Epidermal melanocyte (primary cell): ENCODE measurements around the gene NMT1.

ENCODE experiments used
- DNase-seq: peaks from one replicate; pipeline ENCODE4 v3.0.0; 2011; ENCODE audit warnings: low spot score; ENCODE audit not compliant: insufficient read length

Gene NMT1

DNA sequence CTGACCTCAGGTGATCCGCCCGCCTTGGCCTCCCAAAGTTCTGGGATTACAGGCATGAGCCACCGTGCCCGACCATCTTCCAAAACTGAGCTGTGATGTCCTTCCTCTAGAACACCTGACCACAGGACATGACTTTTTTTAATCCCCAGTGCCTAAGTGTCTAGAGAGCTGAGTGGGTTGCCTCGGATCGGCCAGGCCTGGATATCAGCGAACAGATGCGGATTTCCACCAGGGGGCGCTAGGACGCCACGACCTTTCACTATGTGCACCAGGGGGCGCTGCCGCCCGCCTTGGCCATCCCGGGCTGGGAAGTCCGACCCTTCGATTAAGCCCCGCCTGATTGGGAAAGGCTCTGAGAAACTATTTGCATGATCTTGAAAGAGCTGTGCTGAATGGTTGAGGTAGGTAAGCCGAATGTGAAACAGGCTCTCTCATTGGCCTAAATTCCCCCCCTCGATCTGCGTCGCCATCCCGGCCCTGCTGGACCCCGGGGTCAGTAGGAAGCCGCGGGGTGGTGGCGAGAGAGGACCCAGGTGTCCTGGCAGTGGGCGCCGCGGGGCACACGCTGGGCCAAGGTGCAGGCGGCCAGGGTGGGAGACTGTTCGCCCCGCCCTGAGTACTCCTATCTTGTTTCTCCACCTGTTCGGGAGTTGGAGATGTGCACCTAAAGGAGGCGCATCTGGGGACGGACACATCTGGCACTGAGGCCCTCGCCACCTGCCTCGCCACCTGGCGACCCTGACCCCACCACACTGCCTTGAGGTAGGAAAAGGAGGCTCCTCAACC is 74.3 kb downstream of the NMT1 start, which contains the start of gene ACBD4:
TSS of gene ACBD4 (plus strand) at position 496 of the 786 bp plus-strand sequence. CDS start 458 bp downstream, outside the sequence.
- peak; percentile 100 for DNase-seq

DNA sequence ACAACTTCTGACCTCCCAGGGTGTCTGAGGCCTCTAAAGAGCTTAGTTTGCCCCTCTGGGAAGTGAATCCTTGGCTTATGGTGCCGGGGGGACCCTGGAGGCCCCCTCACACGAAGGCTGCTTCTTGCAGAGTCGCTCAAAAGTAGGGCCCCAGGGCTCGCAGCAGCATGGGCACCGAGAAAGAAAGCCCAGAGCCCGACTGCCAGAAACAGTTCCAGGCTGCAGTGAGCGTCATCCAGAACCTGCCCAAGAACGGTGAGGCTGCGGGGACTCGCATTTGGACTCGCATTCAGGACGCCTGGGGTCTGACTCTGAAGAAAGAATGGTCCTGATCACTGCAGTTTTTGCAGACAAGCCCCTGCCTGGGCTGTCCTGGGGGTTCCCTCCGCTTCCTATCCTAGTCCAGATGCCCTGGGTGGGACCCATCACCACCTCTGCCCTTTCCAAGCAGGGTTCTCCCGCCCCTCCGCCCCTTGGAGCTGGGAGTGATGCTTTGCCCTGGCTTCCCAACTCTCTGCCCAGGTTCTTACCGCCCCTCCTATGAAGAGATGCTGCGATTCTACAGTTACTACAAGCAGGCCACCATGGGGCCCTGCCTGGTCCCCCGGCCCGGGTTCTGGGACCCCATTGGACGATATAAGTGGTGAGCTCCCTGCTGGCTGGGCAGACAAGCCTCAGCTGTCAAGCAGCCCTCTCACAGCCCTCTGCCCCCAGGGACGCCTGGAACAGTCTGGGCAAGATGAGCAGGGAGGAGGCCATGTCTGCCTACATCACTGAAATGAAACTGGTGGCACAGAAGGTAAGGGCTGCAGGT is 75.1 kb downstream of the NMT1 start:
- DNase-seq, result no peak

DNA sequence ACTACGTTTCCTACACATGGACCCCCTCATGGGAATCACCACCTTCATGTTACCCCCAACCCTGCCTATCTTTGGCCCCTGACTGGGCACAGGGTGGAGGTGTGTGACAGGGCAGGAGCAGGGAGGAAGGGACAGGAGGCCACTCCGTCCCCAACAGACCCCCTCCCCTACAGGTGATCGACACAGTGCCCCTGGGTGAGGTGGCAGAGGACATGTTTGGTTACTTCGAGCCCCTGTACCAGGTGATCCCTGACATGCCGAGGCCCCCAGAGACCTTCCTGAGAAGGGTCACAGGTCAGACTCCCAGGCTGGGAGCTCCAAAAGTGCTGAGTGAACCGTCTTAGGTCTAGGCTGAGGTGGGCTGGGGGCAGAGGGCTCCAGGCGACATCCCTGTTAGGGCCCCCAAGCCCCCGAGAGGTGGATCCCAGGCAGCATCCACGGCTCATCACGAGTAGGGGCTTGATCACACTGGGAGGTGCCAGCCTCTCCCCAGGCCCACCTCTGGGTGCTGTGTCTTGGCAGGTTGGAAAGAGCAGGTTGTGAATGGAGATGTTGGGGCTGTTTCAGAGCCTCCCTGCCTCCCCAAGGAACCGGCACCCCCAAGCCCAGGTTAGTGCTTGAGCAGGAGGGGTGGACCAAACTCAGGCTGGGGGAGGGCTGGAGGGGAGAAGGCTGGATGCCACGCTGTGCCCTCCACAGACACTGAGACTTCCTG is 75.9 kb downstream of the NMT1 start:
- DNase-seq, result no peak

GRCh38 chr17:45137561-45138305 is 76.6 kb downstream of the NMT1 start:
- no peak for DNase-seq

- no peak for DNase-seq
Measured at GRCh38 chr17:45138911-45139532, 77.9 kb downstream of the NMT1 start.

GRCh38 chr17:45139533-45139920 is 78.4 kb downstream of the NMT1 start:
- DNase-seq, result no peak

- DNase-seq, result no peak
Measured at GRCh38 chr17:45143094-45143670, 82.1 kb downstream of the NMT1 start.

DNA sequence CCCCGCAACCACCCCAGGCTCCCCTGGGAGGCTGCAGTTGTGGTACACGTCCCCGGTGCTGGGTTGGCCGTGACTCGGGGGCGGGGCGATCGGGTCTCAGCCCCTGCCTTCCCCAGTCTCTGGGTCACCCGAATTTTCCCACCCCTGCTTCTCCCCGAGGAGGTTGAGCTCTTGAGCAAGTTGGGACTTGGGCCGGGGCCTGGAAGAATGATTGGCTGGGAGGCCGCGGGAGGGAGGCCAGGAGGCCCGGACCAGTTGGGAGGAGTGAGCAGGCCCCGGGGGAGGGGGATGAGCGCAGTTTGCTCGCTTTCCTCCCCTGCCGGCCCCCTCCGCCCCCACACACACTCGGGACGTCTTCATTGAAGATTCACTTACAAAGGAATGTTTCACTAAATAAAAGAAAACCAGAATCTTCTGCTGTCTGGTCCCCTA is 82.7 kb downstream of the NMT1 start:
- DNase-seq, result peak; percentile 78

- no peak for DNase-seq
Measured at GRCh38 chr17:45144199-45145034, 83.3 kb downstream of the NMT1 start.

DNA sequence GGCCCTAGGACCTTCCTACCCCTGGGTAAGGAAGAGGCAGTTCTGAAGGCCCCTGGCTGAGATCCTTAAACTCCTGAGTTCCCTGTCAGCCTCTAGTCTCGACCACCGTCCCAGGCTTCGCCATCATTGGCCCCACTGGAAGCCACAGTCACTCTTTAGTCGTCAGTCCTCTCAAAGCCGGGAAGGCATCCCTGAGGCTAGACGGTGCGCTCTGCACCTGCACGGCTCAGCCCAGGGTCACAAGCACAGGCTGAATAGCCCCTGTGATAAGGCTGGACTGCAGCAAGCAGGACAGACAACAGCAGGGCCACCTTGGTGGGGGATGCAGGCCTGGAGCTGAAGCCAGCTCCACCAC is 83.9 kb downstream of the NMT1 start:
- no peak for DNase-seq

DNA sequence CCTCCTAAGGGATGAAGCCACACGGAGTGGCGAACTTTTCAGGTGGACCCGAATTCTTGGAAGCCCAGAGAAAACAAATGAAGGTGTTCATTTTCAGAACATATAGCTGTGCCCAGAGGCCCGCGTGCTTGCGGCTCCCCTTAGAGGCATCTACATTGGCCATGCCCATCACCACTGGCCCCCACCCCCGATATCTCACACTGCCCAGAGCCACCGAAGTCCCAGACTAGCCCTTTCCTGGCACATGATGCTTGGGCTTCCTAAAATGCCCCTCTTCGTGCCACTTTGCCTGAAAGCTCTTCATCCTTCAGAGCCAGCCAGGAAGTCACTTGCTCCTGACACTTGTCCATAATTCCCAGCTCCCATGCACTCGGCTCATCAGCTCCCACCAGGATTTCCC is 85.0 kb downstream of the NMT1 start:
- DNase-seq, result no peak

DNA sequence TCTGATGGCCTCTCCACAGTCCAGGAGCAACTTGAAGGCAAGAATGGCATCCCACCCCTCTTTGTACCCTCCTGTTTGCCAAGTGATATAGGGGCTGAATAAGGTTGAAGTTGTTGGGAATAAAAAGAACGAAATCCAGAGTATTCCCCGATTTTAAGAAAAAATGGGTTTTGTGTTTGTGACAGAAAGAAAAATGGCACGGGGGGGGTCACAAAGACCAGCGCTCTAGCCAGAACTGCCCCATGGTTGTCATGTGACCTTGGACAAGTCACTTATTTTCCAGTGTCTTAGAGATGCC is 85.4 kb downstream of the NMT1 start:
- DNase-seq, result no peak

- no peak for DNase-seq
Measured at GRCh38 chr17:45146890-45147580, 85.9 kb downstream of the NMT1 start.

- no peak for DNase-seq
Measured at GRCh38 chr17:45147581-45148182, 86.6 kb downstream of the NMT1 start.

DNA sequence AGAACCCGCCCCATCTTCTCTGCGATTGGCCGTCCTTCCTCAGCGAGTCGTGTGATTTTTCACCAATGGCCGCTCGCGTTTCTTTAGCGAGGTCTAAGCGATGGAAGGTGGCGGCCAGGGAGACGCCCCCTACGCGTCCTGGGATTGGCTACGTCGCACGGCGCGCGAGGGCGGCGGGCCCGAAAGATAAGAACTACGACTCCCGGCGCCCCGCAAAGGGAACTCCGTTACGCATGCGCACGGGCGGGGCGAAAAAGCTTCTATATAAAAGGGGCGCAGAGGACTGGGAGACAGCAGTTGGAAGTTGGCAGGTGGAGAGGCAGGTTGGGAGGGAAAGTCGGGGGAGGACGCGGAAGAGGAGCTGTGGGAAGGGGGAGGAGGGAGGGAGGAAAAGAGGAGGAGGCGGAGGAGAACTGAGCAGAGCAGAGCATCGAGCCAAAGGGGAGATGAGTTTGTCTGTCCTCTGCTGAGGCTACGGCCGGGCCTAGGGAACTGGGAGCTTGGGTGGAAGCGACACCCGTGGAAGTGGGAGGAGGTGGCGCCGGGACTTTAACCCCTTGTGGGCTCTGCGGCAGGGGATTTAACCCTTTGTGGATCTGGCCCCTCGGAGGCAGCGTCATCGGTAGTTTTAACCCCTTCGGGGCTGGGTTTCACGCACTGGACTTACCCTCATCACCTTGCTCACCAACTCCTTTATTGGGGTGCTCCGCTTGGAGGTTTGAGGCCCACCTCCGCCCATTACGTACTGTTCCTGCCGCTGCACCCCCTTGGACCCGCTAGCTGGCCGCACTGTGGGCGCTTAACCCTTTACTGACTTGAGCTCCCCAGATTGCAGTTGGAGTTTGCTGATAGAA is 87.3 kb downstream of the NMT1 start, which contains the start of gene HEXIM1:
TSS of gene HEXIM1 (plus strand) at position 293 of the 854 bp plus-strand sequence. CDS start 716 bp downstream, outside the sequence.
- DNase-seq, result peak; percentile 95

- DNase-seq, result peak; percentile 54
Measured at GRCh38 chr17:45149037-45149668, 88.0 kb downstream of the NMT1 start.
